IMR-90 (cell line): ENCODE data around the gene PSME3. TPM values are rescaled to one million over a fixed set of nuclear protein-coding genes. Genes with fewer than 3 reads are reported as not detected.

Experiments used
- ATAC-seq: fragments of 200-7000 bp; cut with Tn5 transposase; 2 replicates; pipeline ENCODE4 v1.9.1; 2020; ENCODE audit warnings: low read depth, mild to moderate bottlenecking, moderate library complexity
- BruUV-seq: library from RNA; stranded (reverse); fragments of 400-500 nt; replicated peaks from 2 replicates; lab custom pipeline; 2021; lab: Mats Ljungman, UMichigan
- CTCF ChIA-PET: fragments of 300-600 bp; formaldehyde crosslinking; extraction: SDS; loops from one replicate; lab custom pipeline; 2021; ENCODE audit warnings: antibody characterized with exemption; lab: Yijun Ruan, JAX
- POLR2A ChIA-PET: fragments of 300-600 bp; sonication (Branson Sonifier 250); formaldehyde crosslinking; loops from one replicate; lab custom pipeline; 2022; ENCODE audit warnings: antibody characterized with exemption; ENCODE audit not compliant: unreplicated experiment; lab: Charles Lee
- DNase-seq: peaks from one replicate; pipeline ENCODE4 v3.0.0; 2013
- H2AFZ ChIP-seq: replicated peaks from 2 replicates; pipeline ENCODE3; 2013; ENCODE audit warnings: low read length, mild to moderate bottlenecking; ENCODE audit not compliant: poor library complexity
- H2AK5ac ChIP-seq: 2 replicates; pipeline ENCODE4 v1.6.1; 2013; ENCODE audit warnings: low read depth, low read length, inconsistent platforms
- H2AK9ac ChIP-seq: replicated peaks from 2 replicates; pipeline ENCODE3; 2013; ENCODE audit warnings: mild to moderate bottlenecking, low read depth, low read length, moderate library complexity; ENCODE audit not compliant: poor library complexity
- H2BK120ac ChIP-seq: 2 replicates; pipeline ENCODE4 v1.6.1; 2013; ENCODE audit warnings: low read depth, low read length, inconsistent platforms
- H2BK15ac ChIP-seq: 3 replicates; pipeline ENCODE4 v1.6.1; 2013; ENCODE audit warnings: low read depth, low read length, inconsistent platforms
- H2BK20ac ChIP-seq: 2 replicates; pipeline ENCODE4 v1.6.1; 2013; ENCODE audit warnings: low read depth, mild to moderate bottlenecking, inconsistent platforms, low read length, moderate library complexity
- H2BK5ac ChIP-seq: 2 replicates; pipeline ENCODE4 v1.6.1; 2013; ENCODE audit warnings: mild to moderate bottlenecking, low read depth, low read length, inconsistent platforms; ENCODE audit not compliant: poor library complexity, severe bottlenecking
- H3K14ac ChIP-seq: replicated peaks from 2 replicates; pipeline ENCODE4 v1.6.1; 2013; ENCODE audit warnings: low read depth, low read length, inconsistent platforms
- H3K18ac ChIP-seq: 2 replicates; pipeline ENCODE4 v1.6.1; 2013; ENCODE audit warnings: low read depth, low read length, control low read depth
- H3K23ac ChIP-seq: 2 replicates; pipeline ENCODE4 v1.6.1; 2013; ENCODE audit warnings: low read depth, low read length, inconsistent platforms
- H3K27ac ChIP-seq: 2 replicates; pipeline ENCODE4 v1.5.1; 2013; ENCODE audit warnings: mild to moderate bottlenecking, control low read depth, low read length; ENCODE audit not compliant: insufficient read depth
- H3K27me3 ChIP-seq: 2 replicates; pipeline ENCODE4 v1.6.1; 2013; ENCODE audit warnings: low read length; ENCODE audit not compliant: control insufficient read depth, insufficient read depth
- H3K36me3 ChIP-seq: 2 replicates; pipeline ENCODE4 v1.6.1; 2013; ENCODE audit warnings: low read length, mixed read lengths; ENCODE audit not compliant: control insufficient read depth, insufficient read depth
- H3K4ac ChIP-seq: 2 replicates; pipeline ENCODE4 v1.6.1; 2013; ENCODE audit warnings: low read depth, low read length, inconsistent platforms
- H3K4me1 ChIP-seq: 2 replicates; pipeline ENCODE4 v1.6.1; 2013; ENCODE audit warnings: low read length, mixed read lengths; ENCODE audit not compliant: control insufficient read depth, insufficient read depth
- H3K4me2 ChIP-seq: 2 replicates; pipeline ENCODE4 v1.6.1; 2013; ENCODE audit warnings: low read depth, mild to moderate bottlenecking, control low read depth, low read length, moderate library complexity
- H3K4me3 ChIP-seq: 2 replicates; pipeline ENCODE4 v1.5.1; 2013; ENCODE audit warnings: low read depth, mild to moderate bottlenecking, control low read depth, low read length, moderate library complexity; ENCODE audit not compliant: insufficient read depth
- H3K56ac ChIP-seq: 2 replicates; pipeline ENCODE4 v1.6.1; 2013; ENCODE audit warnings: low read length, inconsistent platforms; ENCODE audit not compliant: insufficient read depth; ENCODE audit errors: extremely low read depth
- H3K79me1 ChIP-seq, 2 experiments: 2 replicates each; pipeline ENCODE4 v1.6.1; 2013; ENCODE audit warnings: low read length in 2 of 2, inconsistent platforms in 1 of 2, low read depth in 1 of 2
- H3K9ac ChIP-seq: 2 replicates; pipeline ENCODE4 v1.6.1; 2013; ENCODE audit warnings: low read depth, low read length, control low read depth
- H3K9me1 ChIP-seq: 2 replicates; pipeline ENCODE4 v1.6.1; 2013; ENCODE audit warnings: low read length, inconsistent platforms; ENCODE audit not compliant: insufficient read depth
- H3K9me3 ChIP-seq: 2 replicates; pipeline ENCODE4 v1.6.1; 2013; ENCODE audit warnings: low read length; ENCODE audit not compliant: control insufficient read depth, insufficient read depth
- H4K20me1 ChIP-seq: 2 replicates; pipeline ENCODE4 v1.6.1; 2013; ENCODE audit warnings: low read length, inconsistent platforms; ENCODE audit not compliant: insufficient read depth
- H4K5ac ChIP-seq: 2 replicates; pipeline ENCODE4 v1.6.1; 2013; ENCODE audit warnings: mild to moderate bottlenecking, low read depth, low read length, control low read depth
- H4K8ac ChIP-seq, 2 experiments: 2 replicates each; pipeline ENCODE4 v1.6.1; 2013; ENCODE audit warnings: low read depth in 2 of 2, low read length in 2 of 2, control low read depth in 1 of 2, inconsistent platforms in 1 of 2
- H4K91ac ChIP-seq: 2 replicates; pipeline ENCODE4 v1.6.1; 2013; ENCODE audit warnings: low read depth, low read length, inconsistent platforms; ENCODE audit not compliant: insufficient read depth
- BHLHE40 ChIP-seq: fragments of 150-350 bp; IDR thresholded peaks from 2 replicates; pipeline ENCODE4 v1.6.1; 2016; ENCODE audit warnings: mild to moderate bottlenecking, low read depth, low read length
- CEBPB ChIP-seq: IDR thresholded peaks from 2 replicates; pipeline ENCODE4 v1.6.1; 2012; ENCODE audit warnings: low read depth, low read length, improper control_type of control experiment
- CHD1 ChIP-seq: IDR thresholded peaks from 2 replicates; pipeline ENCODE4 v1.6.1; 2012; ENCODE audit warnings: low read depth, low read length, improper control_type of control experiment
- CTCF ChIP-seq: conservative IDR thresholded peaks from 2 replicates; pipeline ENCODE4 v1.5.1; 2012; ENCODE audit warnings: mild to moderate bottlenecking, low read depth, low read length, improper control_type of control experiment
- ELK1 ChIP-seq: fragments of 150-350 bp; IDR thresholded peaks from 2 replicates; pipeline ENCODE4 v1.6.1; 2016; ENCODE audit warnings: low read depth, mild to moderate bottlenecking, low read length, moderate library complexity, borderline replicate concordance
- FOS ChIP-seq: fragments of 150-350 bp; IDR thresholded peaks from 2 replicates; pipeline ENCODE4 v1.6.1; 2016; ENCODE audit warnings: low read depth, low read length
- MAFK ChIP-seq: IDR thresholded peaks from 2 replicates; pipeline ENCODE4 v1.6.1; 2012; ENCODE audit warnings: low read depth, low read length, improper control_type of control experiment
- MAZ ChIP-seq: IDR thresholded peaks from 2 replicates; pipeline ENCODE4 v1.6.1; 2012; ENCODE audit warnings: low read depth, mild to moderate bottlenecking, low read length, improper control_type of control experiment, moderate library complexity, borderline replicate concordance
- MXI1 ChIP-seq: IDR thresholded peaks from 2 replicates; pipeline ENCODE4 v1.6.1; 2012; ENCODE audit warnings: low read depth, mild to moderate bottlenecking, low read length, moderate library complexity, borderline replicate concordance
- NFE2L2 ChIP-seq: fragments of 150-350 bp; IDR thresholded peaks from 2 replicates; pipeline ENCODE4 v1.6.1; 2016; ENCODE audit warnings: low read depth, mild to moderate bottlenecking, low read length
- POLR2A ChIP-seq: IDR thresholded peaks from 2 replicates; pipeline ENCODE4 v1.6.1; 2012; ENCODE audit warnings: mild to moderate bottlenecking, low read depth, low read length
- RAD21 ChIP-seq: IDR thresholded peaks from 2 replicates; pipeline ENCODE4 v1.6.1; 2012; ENCODE audit warnings: low read length, improper control_type of control experiment
- RCOR1 ChIP-seq: IDR thresholded peaks from 2 replicates; pipeline ENCODE4 v1.6.1; 2012; ENCODE audit warnings: mild to moderate bottlenecking, low read length, improper control_type of control experiment; ENCODE audit not compliant: insufficient replicate concordance
- RFX5 ChIP-seq: IDR thresholded peaks from 2 replicates; pipeline ENCODE4 v1.8.0; 2012; ENCODE audit warnings: low read depth, mild to moderate bottlenecking, low read length, moderate library complexity
- SMC3 ChIP-seq: fragments of 150-350 bp; IDR thresholded peaks from 2 replicates; pipeline ENCODE4 v1.6.1; 2016; ENCODE audit warnings: low read depth, mild to moderate bottlenecking, antibody characterized with exemption, low read length, moderate library complexity
- USF2 ChIP-seq: fragments of 150-350 bp; IDR thresholded peaks from 2 replicates; pipeline ENCODE4 v1.6.1; 2017; ENCODE audit warnings: mild to moderate bottlenecking, antibody characterized with exemption, low read length, low read depth
- WGBS, 2 experiments: methylation state at CpG; one replicate each; pipeline versions ENCODE4 v1.1.5 to v1.1.7; 2013; ENCODE audit warnings: missing lambda C conversion rate in 2 of 2; ENCODE audit not compliant: insufficient read length in 1 of 2; ENCODE audit errors: extremely low coverage in 2 of 2; 5-methylcytosine and 5-hydroxymethylcytosine counted together
- dilution Hi-C: fragments of 300-500 bp; cut with HindIII; formaldehyde crosslinking; loops from one replicate; pipeline ENCODE4 v1.14.3; 2018; ENCODE audit warnings: low sequenced_read_pairs; ENCODE audit not compliant: unreplicated experiment
- in situ Hi-C: fragments of 300-500 bp; cut with MboI; formaldehyde crosslinking; loops from 3 replicates; pipeline ENCODE4 v1.14.3; 2019; ENCODE audit warnings: low sequenced_read_pairs, inconsistent platforms, mixed read lengths
- intact Hi-C: fragments of 100-400 bp; cut with micrococcal nuclease; formaldehyde crosslinking; loops from 2 replicates; pipeline ENCODE4 v1.10.0; 2022
- polyA plus RNA-seq, 3 experiments: library from polyadenylated mRNA; depleted of rRNA; stranded (reverse); fragments of >200 nt; gene quantifications; 2 replicates each; pipeline ENCODE4 v1.2.3, GENCODE V29; 2012; ENCODE audit warnings: low replicate concordance in 1 of 3
- total RNA-seq: library from RNA; depleted of rRNA; stranded (reverse); fragments of >200 nt; gene quantifications from 2 replicates; pipeline ENCODE4 v1.2.3, GENCODE V29; 2012

The PSME3 gene
- total and polyA plus RNA-seq, 2 of the 4 experiments (the other 2 are of a cell fraction): 72.4 to 100 TPM

- CTCF ChIA-PET: no interaction called here
- POLR2A ChIA-PET: no interaction called here
Measured at GRCh38 chr17:42878924-42879595, 45.9 kb downstream of the PSME3 start.

More at GRCh38 chr17:42878924-42879595, 45.9 kb downstream of the PSME3 start:
- intact Hi-C loops: no loop called here
- Histone ChIP-seq H4K20me1 (no peaks in the 10 kb centered on the region), H3K4me3 (no peak overlapping the region), H3K27ac (no peak overlapping the region), H2BK15ac (no peak overlapping the region), H2BK20ac (no peak overlapping the region), H2AK5ac (no peak overlapping the region), H3K18ac (no peak overlapping the region), H3K9ac (no peak overlapping the region), H3K4ac (no peak overlapping the region), H2AK9ac (no peak overlapping the region), H3K9me1 (no peaks in the 10 kb centered on the region), H3K4me2 (no peak overlapping the region), H3K23ac (no peak overlapping the region), H3K56ac (no peak overlapping the region), H4K5ac (no peak overlapping the region), H4K8ac (no peak overlapping the region), H3K27me3 (peaks cover 27% of the 10 kb centered on the region), H3K4me1 (peaks cover 4% of the 10 kb centered on the region; the same call in 1 of the 2 replicates), H3K79me1 (no peaks in the 10 kb centered on the region), H4K91ac (no peak overlapping the region), H2BK120ac (no peak overlapping the region), H2BK5ac (no peak overlapping the region), H2AFZ (no peak overlapping the region), H3K36me3 (no peaks in the 10 kb centered on the region), H3K14ac (no peak overlapping the region), H3K9me3 (no peaks in the 10 kb centered on the region)
- dilution Hi-C loops: no loop called here
- DNase-seq (no peak), ATAC-seq (no peak)
- WGBS, 2 experiments: 100% methylated on average over 1 of the region's 8 CpGs; no CpG with 5 or more reads in 1 of the 2 experiments
- BruUV-seq: no TSS peak
- in situ Hi-C loops: loop anchor here (25.0 kb wide), 1 partner anchor 433 kb away; no protein-coding TSS in a partner anchor
- TF ChIP-seq CTCF (no peak), CHD1 (no peak), NFE2L2 (no peak), MAFK (no peak), FOS (no peak), POLR2A (no peak), MAZ (no peak), USF2 (no peak), BHLHE40 (no peak), SMC3 (no peak), MXI1 (no peak), CEBPB (no peak), RAD21 (no peak), RCOR1 (no peak), ELK1 (no peak), RFX5 (no peak)
